ENCODE data around the gene RAB11FIP4.

DNA sequence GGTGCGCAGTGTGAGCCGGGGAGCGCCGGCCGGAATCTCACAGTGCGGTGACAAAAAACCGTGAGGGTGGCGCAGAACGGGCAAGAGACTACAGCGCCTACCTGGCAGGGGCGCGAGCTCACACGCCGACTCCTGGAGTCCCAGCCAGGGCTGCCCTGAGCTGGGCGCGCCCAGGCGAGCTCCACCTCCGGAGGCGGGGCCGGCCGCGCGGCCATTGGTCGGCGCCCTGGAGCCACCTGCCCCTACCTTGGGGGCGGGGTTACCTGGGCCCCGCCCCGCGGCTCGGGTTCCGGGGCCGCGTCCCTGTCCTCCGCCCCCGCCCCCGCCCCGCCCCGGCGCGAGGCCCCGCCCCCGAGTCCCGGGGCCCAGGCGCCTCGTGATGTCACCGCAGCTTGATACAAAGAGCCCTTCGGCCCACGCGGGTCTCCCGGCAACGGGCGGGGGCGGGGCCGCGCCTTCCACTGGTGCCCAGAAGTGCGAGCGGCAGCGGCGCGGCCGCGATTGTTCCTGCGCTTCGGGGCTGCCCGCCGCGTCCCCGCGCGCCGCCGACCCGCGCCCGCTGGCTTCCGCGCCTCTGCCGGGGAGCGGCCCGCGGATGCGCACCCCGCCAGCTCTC is 96.3 kb downstream of the RAB11FIP4 start:
- TF ChIP-seq, protein P1, sequence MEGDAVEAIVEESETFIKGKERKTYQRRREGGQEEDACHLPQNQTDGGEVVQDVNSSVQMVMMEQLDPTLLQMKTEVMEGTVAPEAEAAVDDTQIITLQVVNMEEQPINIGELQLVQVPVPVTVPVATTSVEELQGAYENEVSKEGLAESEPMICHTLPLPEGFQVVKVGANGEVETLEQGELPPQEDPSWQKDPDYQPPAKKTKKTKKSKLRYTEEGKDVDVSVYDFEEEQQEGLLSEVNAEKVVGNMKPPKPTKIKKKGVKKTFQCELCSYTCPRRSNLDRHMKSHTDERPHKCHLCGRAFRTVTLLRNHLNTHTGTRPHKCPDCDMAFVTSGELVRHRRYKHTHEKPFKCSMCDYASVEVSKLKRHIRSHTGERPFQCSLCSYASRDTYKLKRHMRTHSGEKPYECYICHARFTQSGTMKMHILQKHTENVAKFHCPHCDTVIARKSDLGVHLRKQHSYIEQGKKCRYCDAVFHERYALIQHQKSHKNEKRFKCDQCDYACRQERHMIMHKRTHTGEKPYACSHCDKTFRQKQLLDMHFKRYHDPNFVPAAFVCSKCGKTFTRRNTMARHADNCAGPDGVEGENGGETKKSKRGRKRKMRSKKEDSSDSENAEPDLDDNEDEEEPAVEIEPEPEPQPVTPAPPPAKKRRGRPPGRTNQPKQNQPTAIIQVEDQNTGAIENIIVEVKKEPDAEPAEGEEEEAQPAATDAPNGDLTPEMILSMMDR (IDR thresholded peaks at IDR 0.05), result peak; percentile 27
- no peak for TF ChIP-seq ZFX (IDR thresholded peaks at IDR 0.05; ENCODE audit: borderline replicate concordance)

Measured in 22Rv1 (cell line).